ENCODE data around the gene MIEF1.

Gene MIEF1

DNA sequence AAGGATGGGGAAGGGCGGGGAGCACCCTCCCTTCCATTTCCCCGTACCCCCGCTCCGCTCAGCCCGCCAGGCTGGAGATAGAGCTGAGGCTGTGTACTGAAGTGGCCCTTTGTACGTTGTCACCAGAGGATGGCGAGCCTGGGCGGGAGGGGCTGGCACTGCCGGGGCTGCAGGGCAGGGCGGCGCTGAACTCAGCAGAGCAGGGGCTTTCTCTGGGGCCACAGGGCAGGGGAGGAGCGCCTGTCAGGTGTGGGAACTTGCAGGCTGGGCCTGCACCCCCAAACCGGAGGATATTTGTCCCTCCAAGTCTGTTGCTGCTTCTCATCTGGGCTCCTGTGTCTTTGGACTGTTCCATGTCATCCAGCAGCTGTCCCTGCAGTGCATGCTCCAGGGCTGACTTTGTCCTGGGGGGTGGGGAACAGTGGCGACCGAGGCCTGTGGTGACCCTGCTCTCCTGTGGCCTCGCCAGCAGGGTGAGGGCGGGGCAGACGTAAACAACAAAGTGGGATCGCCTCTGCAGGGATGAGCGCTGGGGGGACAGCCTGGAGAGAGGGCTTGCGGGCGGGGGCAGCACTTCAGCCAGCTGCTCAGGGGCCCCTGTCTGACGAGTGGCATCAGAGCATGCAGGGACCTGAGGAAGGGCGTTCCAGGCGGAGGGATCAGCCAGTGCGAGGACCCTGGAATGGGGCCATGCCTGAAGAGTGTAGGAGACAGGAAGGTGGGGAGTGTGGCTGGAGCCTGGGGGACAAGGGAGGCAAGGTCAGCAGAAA is 32.2 kb upstream of the MIEF1 start:
- DNase-seq = no peak
- in situ Hi-C loops (cut with MboI; ENCODE audit: low pct_unique_long_range_greater_than_20kb, low sequenced_read_pairs) = no loop called here

GRCh38 chr22:39470451-39471291 is 31.4 kb upstream of the MIEF1 start:
- no peak for DNase-seq
- in situ Hi-C loops (cut with MboI; ENCODE audit: low pct_unique_long_range_greater_than_20kb, low sequenced_read_pairs) = no loop called here

- peak; percentile 37 for DNase-seq
- in situ Hi-C loops (cut with MboI; ENCODE audit: low pct_unique_long_range_greater_than_20kb, low sequenced_read_pairs) = no loop called here
Measured at GRCh38 chr22:39471381-39472141, 30.5 kb upstream of the MIEF1 start.

DNA sequence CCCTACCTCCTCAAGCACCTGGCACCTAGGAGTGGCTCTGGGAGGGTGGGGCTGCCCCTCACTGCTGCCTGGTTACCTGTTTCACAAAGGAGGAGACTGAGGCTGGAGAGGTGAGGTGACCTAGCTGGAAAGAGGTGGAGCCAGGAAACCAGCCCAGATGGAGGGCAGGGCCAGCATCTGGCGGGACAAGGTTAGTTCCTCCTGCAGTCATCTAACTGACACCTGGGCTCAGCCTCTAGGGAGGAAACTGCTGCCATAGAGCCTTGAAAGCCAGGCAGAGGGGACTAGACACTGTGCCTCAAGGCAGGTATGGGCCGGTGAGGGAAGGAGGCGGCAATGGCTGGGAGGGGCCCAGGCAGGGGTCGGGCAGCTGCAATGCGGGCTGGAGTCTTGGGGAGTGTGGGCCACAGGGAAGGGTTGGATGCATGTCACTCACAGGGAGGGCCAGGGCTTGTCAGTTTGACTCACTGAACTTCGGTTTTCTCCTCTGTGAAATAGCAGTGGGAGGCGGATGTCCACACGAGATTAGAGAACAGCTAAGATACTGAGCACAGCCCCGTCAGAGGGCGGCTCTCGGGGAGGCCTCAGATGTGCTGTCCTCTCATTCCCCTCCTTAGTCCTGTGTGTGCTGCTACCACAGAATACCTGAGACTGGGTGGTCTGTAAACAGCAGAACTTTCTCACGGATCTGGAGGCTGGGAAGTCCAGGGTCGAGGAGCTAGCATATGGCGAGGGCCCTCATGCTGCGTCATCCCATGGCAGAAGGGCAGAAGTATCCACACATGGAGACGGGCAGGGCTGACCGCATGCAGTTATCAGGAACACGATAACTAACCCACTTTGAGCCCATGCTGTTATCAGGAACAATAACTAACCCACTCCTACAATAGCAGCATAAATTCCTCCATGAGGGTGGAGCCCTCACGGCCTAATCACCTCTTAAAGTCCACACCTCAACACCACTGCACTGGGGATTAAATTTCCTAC is 29.2 kb upstream of the MIEF1 start:
- in situ Hi-C loops (cut with MboI; ENCODE audit: low pct_unique_long_range_greater_than_20kb, low sequenced_read_pairs) = no loop called here
- no peak for DNase-seq

DNA sequence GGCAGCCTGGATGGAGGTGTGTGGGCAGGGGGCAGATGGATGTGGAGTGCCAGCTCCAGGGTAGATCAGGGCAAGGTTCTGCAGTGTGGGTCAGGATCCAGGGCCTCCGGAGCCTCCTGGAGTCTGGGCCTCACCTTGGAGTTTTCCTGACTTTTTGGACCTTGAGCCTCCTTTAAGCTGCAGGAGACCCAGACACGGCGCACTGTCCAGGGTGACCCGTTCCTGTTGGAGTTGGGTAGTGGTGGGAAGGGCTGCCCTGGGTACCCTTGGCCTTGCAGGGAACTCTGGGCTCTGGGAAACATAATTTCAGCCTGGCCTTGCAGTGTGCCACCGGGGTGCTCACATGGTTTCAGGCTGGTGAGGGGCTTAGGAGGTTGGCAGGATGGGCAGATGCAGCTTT is 28.2 kb upstream of the MIEF1 start:
- in situ Hi-C loops (cut with MboI; ENCODE audit: low pct_unique_long_range_greater_than_20kb, low sequenced_read_pairs) = no loop called here
- DNase-seq = no peak

DNA sequence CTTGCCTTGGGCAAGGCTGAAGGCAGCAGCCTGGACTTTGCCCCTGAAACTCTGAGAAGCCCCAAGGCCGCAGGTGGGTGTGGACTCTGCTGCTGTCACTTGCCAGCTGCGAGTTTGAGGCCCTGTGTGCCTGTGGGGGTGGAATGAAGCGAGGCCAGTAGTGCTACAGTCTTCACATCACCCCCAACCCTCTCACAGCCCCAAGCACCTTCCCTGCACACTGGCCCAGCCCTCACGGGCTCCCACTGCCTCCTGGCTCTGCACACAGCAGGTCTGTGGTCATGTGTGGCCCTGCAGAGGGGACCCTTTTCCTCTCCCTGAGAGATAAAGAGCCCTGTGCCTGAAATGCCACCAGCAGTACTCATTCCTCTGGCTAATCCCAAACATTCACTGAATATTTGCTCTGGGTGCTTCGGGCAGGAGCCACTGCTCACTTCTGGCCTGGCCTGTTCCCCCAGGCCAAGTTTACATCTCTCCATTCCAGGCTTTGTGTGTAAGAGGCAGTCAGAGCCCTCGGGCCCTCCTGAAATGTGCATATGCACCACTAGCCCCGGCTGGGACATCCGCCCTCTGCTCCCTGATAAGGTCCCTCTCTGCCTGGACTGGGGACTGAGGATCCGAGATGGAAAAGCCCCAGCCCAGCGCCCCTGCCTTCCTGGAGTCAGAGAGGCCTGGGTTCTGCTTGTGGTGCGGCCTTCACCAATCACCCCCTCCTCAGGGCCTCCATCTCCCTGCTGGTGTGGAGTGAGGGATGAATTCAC is 27.6 kb upstream of the MIEF1 start:
- in situ Hi-C loops (cut with MboI; ENCODE audit: low pct_unique_long_range_greater_than_20kb, low sequenced_read_pairs) = no loop called here

DNA sequence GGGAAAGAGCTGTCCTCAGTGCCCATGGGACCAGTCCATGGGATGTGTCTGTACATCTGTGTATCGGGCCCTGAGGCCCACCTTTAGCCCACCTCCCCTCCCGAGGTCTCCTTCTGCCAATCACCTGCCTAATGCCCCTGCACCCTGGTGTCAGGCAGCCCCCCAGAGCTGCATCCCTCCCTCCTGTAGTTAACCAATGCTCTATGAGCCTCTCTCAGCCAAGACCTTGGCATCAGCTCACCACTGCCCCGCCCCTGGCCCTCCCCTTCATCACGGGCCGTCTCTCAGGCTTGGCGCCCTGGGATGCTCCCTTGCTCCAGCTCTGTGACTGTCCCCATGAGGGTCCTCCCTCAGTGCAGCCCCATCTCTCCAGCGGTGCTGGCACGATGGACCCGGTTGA is 26.8 kb upstream of the MIEF1 start:
- no peak for DNase-seq
- in situ Hi-C loops (cut with MboI; ENCODE audit: low pct_unique_long_range_greater_than_20kb, low sequenced_read_pairs) = no loop called here

More for the DNA sequence above, 27.6 kb upstream of the MIEF1 start:
- DNase-seq = no peak

DNA sequence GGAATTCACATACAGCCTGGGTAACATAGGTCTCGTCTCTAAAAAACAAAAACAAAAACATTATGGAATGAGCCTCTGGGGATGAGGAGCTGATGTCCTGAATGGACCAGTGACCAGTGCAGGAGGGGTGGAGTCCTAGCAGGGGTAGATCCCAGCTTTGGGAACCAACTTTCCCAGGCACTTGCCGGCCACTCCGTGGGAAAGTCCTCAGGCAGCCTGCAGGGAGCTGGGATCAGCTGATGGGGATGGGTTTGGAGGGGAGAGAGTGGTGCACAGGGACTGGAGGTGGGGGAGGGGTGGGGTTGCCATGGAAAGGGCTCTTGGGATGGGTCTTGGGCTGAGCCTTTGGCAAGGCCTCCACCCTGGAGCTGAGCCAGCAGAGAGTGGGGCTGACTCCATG is 26.2 kb upstream of the MIEF1 start:
- DNase-seq = no peak
- in situ Hi-C loops (cut with MboI; ENCODE audit: low pct_unique_long_range_greater_than_20kb, low sequenced_read_pairs) = no loop called here

GRCh38 chr22:39476664-39477063 is 25.4 kb upstream of the MIEF1 start:
- DNase-seq = no peak
- in situ Hi-C loops (cut with MboI; ENCODE audit: low pct_unique_long_range_greater_than_20kb, low sequenced_read_pairs) = no loop called here

GRCh38 chr22:39477542-39477941 is 24.5 kb upstream of the MIEF1 start:
- in situ Hi-C loops (cut with MboI; ENCODE audit: low pct_unique_long_range_greater_than_20kb, low sequenced_read_pairs) = no loop called here
- no peak for DNase-seq

DNA sequence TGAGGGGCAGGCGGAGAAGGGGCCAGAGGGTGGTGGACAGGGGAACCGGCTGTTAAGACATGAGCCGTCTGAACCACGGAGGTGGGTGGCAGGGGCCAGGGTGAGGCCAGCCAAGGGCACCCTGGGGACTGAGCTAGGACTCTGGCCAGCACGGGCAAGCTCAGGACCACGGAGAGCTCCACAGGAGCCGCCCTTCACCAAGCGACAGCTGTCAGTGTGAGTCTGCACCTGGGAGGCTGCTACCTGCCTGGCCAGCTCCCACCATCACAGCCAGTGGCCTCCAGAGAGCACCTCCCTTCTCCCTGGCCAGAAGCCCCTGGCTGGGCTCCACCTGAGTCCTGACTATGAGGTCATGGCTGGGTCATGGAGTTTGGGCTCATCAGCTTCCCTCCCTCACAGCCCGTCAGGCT is 23.6 kb upstream of the MIEF1 start:
- peak; percentile 28 for DNase-seq
- in situ Hi-C loops (cut with MboI; ENCODE audit: low pct_unique_long_range_greater_than_20kb, low sequenced_read_pairs) = no loop called here

- in situ Hi-C loops (cut with MboI; ENCODE audit: low pct_unique_long_range_greater_than_20kb, low sequenced_read_pairs) = no loop called here
Measured at GRCh38 chr22:39479254-39479653, 22.8 kb upstream of the MIEF1 start.

GRCh38 chr22:39480557-39480956 is 21.5 kb upstream of the MIEF1 start:
- in situ Hi-C loops (cut with MboI; ENCODE audit: low pct_unique_long_range_greater_than_20kb, low sequenced_read_pairs) = no loop called here
- no peak for DNase-seq

More at GRCh38 chr22:39479254-39479653, 22.8 kb upstream of the MIEF1 start:
- DNase-seq = no peak

DNA sequence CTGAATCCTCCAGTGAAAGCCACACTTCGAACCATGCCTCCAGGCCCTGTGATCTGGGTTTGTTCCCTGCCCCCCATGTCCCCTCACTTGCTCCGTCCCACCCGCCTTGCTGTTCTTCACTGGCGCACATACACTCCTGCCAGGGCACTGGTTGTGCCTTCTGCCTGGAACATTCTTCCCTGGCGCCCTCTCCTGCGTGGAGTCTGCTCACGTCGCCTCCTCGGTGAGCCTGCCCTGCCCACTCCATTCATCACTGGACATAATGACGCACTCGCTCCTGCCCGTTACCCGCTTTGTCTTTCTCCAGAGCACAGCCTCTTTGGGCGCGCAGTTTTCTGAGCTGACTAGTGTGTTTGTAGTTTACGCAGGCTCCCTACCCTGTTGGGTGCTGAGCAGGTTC is 21.0 kb upstream of the MIEF1 start:
- no peak for DNase-seq
- in situ Hi-C loops (cut with MboI; ENCODE audit: low pct_unique_long_range_greater_than_20kb, low sequenced_read_pairs) = no loop called here

GRCh38 chr22:39481595-39481994 is 20.5 kb upstream of the MIEF1 start:
- DNase-seq = no peak
- in situ Hi-C loops (cut with MboI; ENCODE audit: low pct_unique_long_range_greater_than_20kb, low sequenced_read_pairs) = no loop called here

GRCh38 chr22:39482768-39483167 is 19.3 kb upstream of the MIEF1 start:
- DNase-seq = no peak
- in situ Hi-C loops (cut with MboI; ENCODE audit: low pct_unique_long_range_greater_than_20kb, low sequenced_read_pairs) = no loop called here

DNA sequence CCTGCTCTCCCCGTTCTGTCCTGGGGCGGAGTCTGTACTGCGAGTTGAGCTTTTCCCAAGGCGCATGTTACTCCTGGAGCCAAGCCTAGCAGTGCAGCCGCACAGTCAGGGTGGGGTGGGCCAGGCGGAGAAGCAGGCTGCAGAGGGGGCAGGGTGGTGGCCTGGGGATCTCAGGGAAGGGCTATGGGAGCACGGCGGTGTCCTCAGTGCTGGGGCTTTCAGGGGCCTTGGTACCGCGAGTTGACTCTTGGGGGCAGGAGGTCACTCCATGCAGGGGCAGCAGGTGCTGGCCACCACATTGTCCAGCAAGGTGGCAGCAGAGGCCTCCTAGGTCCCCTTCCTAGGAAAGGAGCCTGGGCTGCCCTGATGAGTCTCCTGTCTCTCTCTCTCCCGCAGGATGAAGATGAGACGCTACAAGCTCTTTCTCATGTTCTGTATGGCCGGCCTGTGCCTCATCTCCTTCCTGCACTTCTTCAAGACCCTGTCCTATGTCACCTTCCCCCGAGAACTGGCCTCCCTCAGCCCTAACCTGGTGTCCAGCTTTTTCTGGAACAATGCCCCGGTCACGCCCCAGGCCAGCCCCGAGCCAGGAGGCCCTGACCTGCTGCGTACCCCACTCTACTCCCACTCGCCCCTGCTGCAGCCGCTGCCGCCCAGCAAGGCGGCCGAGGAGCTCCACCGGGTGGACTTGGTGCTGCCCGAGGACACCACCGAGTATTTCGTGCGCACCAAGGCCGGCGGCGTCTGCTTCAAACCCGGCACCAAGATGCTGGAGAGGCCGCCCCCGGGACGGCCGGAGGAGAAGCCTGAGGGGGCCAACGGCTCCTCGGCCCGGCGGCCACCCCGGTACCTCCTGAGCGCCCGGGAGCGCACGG is 14.9 kb upstream of the MIEF1 start:
- in situ Hi-C loops (cut with MboI; ENCODE audit: low pct_unique_long_range_greater_than_20kb, low sequenced_read_pairs) = no loop called here
- no peak for DNase-seq
